ENCODE data around the gene FLNA.
"Not testable (repeated sequence)": the region's sequence is repeated elsewhere in the genome, so short reads cannot be mapped to it uniquely, and the experiment has no call there.

Gene FLNA

GRCh38 chrX:154397888-154398667 is 23.6 kb upstream of the FLNA start, which contains the start of gene RPL10:
Gene RPL10 (plus strand): TSS chrX:154398377. CDS start chrX:154398520, 143 bp downstream.
- DNase-seq: peak; percentile 76 to 95

- peak in 1 of 2 experiments; percentile 54 for DNase-seq
These were observed 22.8 kb upstream of the FLNA start for GRCh38 chrX:154396973-154397887.

DNA sequence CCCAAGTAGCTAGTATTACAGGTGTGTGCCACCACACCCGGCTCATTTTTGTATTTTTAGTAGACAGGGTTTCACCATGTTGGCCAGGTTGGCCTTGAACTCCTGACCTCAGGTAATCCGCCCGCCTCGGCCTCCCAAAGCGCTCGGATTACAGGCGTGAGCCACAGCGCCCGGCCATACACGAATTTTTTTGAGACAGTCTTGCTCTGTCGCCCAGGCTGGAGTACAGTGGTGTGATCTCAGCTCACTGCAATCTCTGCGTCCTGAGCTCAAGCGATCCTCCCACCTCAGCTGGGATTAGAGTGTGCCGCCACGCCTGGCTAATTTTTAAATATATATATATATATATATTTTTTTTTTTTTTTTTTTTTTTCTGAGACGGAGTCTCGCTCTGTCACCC is 21.9 kb upstream of the FLNA start:
- not testable (repeated sequence) for DNase-seq

DNA sequence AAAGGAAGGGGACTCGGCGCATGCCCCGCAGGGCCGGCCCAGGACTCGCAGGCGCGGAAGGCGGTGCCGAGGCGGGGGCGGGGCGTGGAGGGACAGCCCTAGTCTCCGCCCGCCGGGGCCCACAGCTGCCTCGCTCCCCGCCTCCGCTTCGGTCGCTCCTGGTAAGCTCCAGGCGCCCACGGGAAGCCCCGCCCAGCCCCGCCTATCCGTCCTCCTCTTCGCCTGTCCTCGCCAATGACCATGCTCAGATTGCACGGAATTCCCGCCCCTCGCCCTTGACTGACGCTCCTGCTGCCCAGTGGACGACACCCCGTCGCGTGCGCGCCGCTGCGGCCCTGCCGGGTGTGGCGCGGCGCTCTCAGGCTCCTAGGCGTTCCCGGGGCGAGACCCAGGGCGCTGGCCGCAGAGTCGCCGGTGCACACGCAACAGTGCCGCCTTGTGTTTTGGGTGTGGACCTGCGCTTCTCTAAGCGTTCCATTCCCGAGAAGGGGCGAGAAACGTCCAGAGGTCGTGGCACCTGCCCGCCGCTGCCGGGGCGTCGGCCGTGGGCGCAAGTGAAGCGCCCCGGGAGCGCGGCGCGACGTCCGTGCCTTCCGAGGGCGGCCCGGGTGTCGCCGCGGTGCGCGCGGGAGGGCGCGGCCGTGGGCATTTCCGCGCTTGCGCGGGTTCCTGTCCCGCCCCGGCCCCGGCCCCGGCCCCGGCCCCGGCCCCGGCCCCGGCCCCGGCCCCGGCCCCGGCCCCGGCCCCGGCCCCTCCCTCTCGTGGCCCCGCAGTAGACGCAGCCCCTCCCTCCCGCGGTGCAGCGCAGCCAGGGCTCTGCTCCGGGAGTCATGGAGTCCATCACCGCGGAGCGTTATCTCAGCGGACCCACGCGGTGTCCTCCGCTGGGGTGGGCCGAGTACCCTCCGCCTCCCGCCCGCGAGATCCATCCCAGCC is 15.6 kb upstream of the FLNA start:
- DNase-seq: not testable (repeated sequence)

DNA sequence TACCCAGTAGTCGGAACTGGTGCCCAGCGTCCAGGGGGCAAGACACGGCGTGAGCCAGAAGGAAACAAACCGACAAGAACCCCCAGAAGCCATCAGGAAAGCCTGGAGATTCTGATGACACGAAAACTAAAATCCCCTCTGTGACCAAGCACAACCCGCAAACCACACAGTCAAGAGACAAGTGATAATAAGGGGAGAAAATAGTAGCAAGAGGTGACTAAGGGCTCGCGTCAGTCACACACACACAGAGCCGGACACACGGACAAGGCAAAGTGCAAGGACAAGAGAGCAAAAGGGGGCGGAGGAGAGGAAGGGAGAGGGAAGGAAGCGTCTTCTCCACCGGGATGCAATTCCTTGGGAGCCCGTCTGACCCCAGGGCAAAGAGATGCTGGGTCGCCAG is 14.2 kb upstream of the FLNA start:
- not testable (repeated sequence) for DNase-seq

- not testable (repeated sequence) for DNase-seq
These were observed 13.7 kb upstream of the FLNA start for GRCh38 chrX:154388094-154388493.

- no peak for DNase-seq
These were observed 10.0 kb upstream of the FLNA start for GRCh38 chrX:154384284-154384892.

DNA sequence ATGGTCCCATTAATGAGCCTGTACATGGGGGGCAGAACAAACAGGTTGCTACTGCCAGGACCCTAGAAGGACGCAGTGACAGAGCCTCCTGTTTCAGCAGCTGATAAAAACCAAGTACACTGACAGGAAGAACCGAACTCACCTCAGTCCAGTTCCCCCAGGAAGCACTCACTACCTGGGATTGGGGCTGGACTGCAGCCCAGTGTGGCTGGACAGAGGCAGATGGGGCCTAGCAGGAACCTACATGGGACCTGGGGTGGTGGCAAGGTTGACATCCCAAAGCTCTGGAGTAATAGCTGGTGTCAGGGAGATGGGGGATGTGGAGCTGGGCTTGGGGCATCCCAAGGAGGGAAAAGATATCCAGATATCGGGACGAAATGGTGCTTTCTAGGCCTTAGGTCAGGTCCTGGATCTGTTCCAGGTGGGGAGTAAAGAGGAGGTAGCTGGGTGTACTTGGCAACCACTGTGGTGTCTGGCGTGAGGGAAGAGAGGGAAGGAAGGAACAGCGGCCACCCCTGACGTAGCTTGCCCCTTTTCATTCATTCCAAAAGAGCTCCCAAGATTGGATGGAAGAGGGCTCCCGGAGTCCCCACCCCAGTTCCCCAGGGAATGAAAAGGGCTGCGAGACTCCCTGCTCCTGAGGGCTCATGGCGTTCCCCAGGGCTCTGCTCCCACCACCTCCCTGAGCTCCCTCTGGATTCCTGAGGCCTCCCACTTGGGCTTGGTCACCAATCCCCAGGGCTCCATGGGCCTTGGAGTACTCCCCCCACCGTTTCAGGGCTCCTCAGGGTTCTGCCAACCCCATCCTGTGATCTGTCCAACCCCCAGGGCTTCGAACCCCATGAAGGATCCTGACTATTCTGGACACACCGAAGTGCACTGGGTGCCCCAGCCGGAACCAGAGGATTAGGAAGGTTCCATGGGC is 9.2 kb upstream of the FLNA start:
- DNase-seq: no peak

GRCh38 chrX:154382483-154383069 is 8.1 kb upstream of the FLNA start:
- no peak for DNase-seq

GRCh38 chrX:154381271-154381670 is 6.8 kb upstream of the FLNA start:
- no peak for DNase-seq

- DNase-seq: no peak
These were observed 6.4 kb upstream of the FLNA start for GRCh38 chrX:154380787-154381186.

DNA sequence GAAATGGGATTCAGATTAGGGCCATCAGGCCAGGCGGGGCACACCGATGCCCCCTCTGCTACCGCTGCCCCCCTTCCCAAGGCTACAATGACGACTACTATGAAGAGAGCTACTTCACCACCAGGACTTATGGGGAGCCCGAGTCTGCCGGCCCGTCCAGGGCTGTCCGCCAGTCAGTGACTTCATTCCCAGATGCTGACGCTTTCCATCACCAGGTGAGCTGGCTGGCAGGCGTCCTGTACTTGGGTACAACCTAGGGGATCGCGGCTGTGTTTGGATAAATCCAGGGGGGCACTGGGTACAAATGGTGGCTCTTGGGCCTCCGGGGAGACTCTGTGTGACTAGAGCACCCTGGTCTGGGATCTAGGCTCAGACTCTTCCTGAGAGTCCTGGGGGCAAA is 5.7 kb upstream of the FLNA start:
- DNase-seq: no peak

DNA sequence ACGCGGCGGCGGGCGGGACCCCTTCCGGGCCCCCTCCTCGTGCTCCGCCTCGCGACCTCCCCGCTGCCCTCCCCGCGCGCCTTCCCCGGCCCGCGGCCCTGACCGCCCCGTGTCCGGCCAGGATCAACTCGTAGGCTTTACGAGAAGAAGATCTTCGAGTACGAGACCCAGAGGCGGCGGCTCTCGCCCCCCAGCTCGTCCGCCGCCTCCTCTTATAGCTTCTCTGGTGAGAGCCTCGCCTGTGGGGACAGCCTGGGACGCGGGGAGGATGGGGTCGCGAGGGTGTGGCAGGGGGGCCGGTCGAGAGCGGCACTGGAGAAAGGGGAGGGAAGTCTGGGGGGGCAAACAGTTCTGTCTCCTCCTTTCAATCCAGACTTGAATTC is 5.1 kb upstream of the FLNA start:
- no peak for DNase-seq

DNA sequence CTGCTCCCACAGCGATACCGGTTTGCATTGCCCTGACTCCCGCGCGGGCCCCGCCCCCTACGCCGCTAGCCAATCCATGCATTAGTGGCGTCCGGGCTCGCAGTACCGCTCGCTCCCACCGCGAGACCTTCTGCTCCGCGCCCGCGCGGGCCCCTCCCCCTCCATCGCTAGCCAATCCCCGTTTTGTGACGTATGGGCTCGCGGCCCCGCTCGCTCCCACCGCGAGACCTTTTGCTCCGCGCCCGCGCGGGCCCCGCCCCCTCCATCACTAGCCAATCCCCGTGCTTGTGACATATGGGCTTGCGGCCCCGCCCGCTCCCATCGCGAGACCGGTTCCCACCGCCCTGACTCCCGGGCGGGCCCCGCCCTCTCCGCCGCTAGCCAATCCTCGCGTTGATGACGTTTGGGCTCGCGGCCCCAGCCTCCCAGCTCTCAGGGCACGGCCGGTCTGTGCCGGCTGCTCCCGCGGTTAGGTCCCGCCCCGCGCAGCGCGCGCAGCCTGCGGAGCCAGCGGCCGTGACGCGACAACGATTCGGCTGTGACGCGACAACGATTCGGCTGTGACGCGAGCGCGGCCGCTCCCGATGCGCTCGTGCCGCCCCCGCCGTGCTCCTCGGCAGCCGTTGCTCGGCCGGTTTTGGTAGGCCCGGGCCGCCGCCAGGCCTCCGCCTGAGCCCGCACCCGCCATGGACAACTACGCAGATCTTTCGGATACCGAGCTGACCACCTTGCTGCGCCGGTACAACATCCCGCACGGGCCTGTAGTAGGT is 4.5 kb upstream of the FLNA start, which contains the start of gene EMD:
Gene EMD, plus strand, starts transcription at position 497 of the 770 bp plus-strand sequence. Its CDS starts 190 bp downstream, at position 687.
- peak; percentile 92 to 99 for DNase-seq

- peak in 1 of 2 experiments; percentile 38 for DNase-seq
These were observed 3.8 kb upstream of the FLNA start for GRCh38 chrX:154378059-154378798.

DNA sequence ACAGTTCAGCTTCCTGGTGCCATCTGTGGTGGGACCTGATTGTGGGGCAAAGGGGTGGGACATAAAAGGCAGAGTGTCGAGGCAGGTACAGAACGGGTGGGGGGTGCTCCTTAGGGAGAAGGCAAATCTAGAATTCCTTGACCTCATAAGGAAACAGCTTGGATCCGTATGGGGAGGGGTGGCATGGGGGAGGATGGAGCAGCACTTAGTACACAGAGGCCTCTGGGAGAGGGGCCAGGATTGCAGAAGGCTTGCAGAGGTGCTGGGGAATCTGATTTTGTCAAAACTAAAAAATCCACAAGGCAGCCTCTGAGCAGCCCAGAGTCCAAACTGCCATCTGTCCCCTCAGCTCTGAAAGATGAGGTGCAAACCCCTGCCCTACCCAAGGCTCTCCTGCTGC is 2.3 kb upstream of the FLNA start:
- DNase-seq: no peak

- DNase-seq: no peak
These were observed 696 bp upstream of the FLNA start for GRCh38 chrX:154375156-154375504.

GRCh38 chrX:154373340-154374306 is 811 bp downstream of the FLNA start:
- DNase-seq: peak; percentile 62 to 68

Data from SW 1271 (cell line).